Suppressor macrophage treated with lipopolysaccharide for 4 hours (primary cell): Measurements from ENCODE around the gene DCP2.

ENCODE experiments used
- DNase-seq: peaks from one replicate; pipeline ENCODE4 v3.0.0-alpha.2; 2020

Gene DCP2

GRCh38 chr5:113024076-113024697 lies 47.6 kb downstream of the DCP2 start:
- DNase-seq, result no peak

GRCh38 chr5:113025596-113025995 lies 49.0 kb downstream of the DCP2 start:
- DNase-seq, result no peak

- DNase-seq, result no peak
Observed at GRCh38 chr5:113026211-113026610, 49.6 kb downstream of the DCP2 start.

GRCh38 chr5:113027015-113027414 lies 50.4 kb downstream of the DCP2 start:
- DNase-seq, result no peak

GRCh38 chr5:113027431-113027830 lies 50.8 kb downstream of the DCP2 start:
- no peak for DNase-seq

GRCh38 chr5:113029614-113030013 lies 53.0 kb downstream of the DCP2 start:
- no peak for DNase-seq

GRCh38 chr5:113031104-113031503 lies 54.5 kb downstream of the DCP2 start:
- DNase-seq, result no peak

- no peak for DNase-seq
Observed at GRCh38 chr5:113031557-113031956, 55.0 kb downstream of the DCP2 start.

- DNase-seq, result no peak
Observed at GRCh38 chr5:113034182-113034773, 57.7 kb downstream of the DCP2 start.

- DNase-seq, result no peak
Observed at GRCh38 chr5:113035096-113035495, 58.5 kb downstream of the DCP2 start.

- no peak for DNase-seq
Observed at GRCh38 chr5:113036321-113036720, 59.7 kb downstream of the DCP2 start.

GRCh38 chr5:113036826-113037225 lies 60.2 kb downstream of the DCP2 start:
- no peak for DNase-seq

- DNase-seq, result no peak
Observed at GRCh38 chr5:113038136-113038535, 61.5 kb downstream of the DCP2 start.

- DNase-seq, result no peak
Observed at GRCh38 chr5:113038714-113039113, 62.1 kb downstream of the DCP2 start.

GRCh38 chr5:113039229-113039933 lies 62.8 kb downstream of the DCP2 start:
- DNase-seq, result no peak

- no peak for DNase-seq
Observed at GRCh38 chr5:113039934-113040285, 63.3 kb downstream of the DCP2 start.

- DNase-seq, result no peak
Observed at GRCh38 chr5:113040672-113041260, 64.2 kb downstream of the DCP2 start.

- no peak for DNase-seq
Observed at GRCh38 chr5:113042491-113043243, 66.1 kb downstream of the DCP2 start.

GRCh38 chr5:113043491-113043931 lies 66.9 kb downstream of the DCP2 start:
- DNase-seq, result peak; percentile 20

- no peak for DNase-seq
Observed at GRCh38 chr5:113044776-113045465, 68.3 kb downstream of the DCP2 start.

- DNase-seq, result peak; percentile 28
Observed at GRCh38 chr5:113047234-113047633, 70.6 kb downstream of the DCP2 start.
